Left renal pelvis (tissue), 4 donors: ENCODE measurements around the gene TSSC4. TPM values are rescaled to one million over a fixed set of nuclear protein-coding genes. Genes with fewer than 3 reads are reported as not detected.
"Not testable (repeated sequence)": the region's sequence is repeated elsewhere in the genome, so short reads cannot be mapped to it uniquely, and the experiment has no call there.

Experiments
- DNase-seq, 4 donors: peaks; one replicate each; pipeline ENCODE4 v3.0.0-alpha.2; 2013; ENCODE audit warnings: low read depth in 4 of 4, low spot score in 3 of 4
- polyA plus RNA-seq, 4 donors: library from polyadenylated mRNA; unstranded; fragments of 120-200 nt; gene quantifications; one replicate each; pipeline ENCODE4 v1.2.1, GENCODE V29; 2013; ENCODE audit not compliant: insufficient read length in 4 of 4

TSSC4 gene
- polyA plus RNA-seq, result 10 to 100 TPM; 33.7 to 49.7 (median 37.4) TPM

DNA sequence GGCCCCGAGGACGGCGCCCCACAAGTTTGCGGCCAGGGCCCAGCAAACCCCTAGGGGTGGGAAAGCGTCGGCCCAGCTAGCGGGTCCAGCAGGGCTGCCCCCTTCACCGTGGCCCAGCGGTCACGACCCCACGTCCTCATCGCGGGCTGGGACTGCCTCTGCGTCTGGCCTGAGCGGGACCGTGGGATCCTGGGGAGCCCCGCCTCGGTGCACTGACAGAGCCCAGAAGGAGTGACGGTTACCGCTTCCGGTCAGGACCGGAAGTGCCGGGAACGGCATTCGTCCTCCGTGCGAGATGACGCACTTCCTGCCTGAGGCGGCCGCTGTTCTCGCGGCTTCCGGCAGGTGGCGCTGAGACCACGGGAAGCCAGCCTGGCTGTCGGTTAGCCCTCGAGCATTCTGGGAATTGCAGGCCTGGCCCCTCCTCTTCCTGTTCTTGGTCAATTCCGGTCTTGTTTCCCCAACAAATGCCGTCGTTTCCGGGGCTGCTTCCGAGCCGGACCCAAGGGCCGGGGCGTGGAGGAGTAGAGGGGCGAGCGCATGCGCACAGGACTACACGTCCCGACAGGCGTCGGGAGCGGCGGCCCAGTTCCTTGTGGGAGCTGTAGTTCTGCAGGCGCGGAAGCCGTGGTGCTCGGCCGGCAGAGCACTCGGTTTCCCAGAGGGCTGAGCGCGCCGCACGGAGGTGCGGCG is at the start of gene TSSC4:
Gene TSSC4 (plus strand): TSS at position 682 of the 693 bp plus-strand sequence. CDS start 1,884 bp downstream, outside the sequence.
- DNase-seq, result peak; percentile 100

DNA sequence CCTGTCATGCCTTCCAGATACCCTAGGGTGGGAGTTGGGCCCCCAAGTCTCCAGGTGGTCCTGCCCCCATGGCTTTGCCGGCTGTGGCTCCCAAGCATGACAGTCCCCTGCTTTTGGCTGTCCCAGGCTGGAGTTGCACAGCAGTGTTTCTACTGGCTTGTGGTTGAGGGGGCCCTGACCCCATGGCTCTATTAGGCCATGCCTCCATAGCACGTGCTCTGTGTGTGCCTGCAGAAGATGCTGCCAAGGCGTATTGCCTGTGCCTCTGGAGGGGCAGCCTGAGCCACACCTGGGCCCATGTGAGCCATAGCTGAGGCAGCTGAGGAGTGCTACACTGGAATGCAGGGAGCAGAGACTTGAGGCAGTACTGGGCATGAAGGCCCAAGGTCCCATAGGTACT is 48.8 kb upstream of the TSSC4 start:
- no peak for DNase-seq

DNA sequence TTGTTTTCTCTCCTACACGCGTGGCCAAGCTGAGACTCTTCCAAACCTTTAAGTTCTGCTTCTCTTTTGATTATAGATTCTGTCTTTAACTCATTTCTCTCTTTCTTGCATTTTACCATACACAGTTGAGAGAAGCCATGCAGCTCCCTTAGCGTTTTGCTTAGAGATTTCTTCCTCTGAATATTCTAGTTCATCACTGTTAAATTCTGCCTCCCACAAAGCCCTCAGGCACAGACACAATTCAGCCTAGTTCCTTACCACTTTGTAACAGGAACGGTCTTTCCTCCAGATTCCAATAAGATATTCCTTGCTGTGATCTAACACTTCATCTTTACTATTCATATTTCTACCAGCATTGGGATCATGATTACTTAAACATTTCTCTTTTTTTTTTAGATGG is 48.1 kb upstream of the TSSC4 start:
- DNase-seq, result no peak

DNA sequence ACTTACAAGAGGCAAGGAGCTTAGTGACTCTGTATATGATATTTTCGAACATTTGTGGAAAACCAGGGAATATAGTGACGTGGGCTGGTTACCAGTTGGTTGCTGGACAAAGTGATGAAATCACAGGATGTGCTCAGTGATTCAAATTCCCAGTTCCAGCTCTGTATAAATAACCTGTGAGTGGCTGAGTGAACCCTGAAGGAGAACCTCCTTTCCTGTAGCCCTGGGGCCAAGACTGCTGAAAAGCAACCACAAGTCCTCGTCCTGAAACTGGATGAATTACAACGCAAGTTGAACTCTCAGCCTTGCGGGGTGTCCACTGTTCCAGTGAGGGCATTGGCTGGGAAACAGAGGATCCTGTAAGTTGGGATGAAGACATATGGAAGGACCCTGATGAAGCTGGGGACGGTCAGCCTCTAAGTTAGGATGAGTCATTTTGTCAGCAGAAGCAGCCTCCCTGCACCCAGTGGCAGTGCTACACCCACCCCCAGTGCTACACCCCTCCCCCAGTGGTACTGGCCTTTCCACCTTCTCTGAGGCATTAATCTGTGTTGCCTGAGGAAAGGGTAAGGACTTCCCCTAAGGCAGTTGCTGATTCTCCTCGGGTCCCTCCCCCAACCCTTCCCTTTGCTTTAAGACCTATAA is 45.4 kb upstream of the TSSC4 start:
- no peak for DNase-seq

DNA sequence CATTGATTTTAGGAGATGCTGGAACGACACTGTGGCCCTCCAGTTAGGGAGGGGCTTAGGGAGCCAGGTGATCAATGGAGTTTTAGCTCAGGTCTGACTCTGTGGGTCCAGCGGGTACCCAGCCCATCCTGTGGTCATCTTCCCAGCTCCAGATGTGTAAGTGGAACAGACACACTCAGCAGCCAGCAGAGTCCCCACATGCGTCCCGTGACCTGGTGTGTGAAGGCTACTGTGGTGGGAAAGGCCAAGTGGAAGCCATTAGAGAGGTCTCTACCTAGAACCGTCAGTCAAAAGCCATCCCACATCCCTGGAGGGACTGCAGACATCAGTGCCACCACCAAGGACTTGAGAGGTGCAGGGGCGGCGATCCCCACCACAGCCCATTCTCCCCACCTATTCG is 43.3 kb upstream of the TSSC4 start:
- no peak for DNase-seq

DNA sequence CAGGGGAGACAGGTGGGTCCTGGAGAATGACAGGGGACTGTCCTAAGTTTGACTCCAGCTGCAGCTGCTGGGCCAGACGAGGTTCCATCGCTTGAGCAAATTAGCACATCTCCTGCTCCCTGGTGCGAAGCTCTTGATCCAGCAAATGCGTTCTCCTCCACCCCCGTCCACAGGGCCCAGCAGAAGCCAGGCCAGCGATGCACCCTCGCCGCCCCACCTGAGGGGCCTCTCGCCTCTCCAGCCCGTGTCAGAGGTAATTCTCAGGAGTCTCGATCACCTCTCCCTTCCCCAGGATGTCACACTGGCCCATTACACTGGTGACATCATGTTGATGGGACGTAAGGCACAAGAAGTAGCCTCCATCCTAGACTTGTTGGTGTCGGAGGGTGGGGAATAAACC is 42.9 kb upstream of the TSSC4 start:
- DNase-seq, result not testable (repeated sequence)

DNA sequence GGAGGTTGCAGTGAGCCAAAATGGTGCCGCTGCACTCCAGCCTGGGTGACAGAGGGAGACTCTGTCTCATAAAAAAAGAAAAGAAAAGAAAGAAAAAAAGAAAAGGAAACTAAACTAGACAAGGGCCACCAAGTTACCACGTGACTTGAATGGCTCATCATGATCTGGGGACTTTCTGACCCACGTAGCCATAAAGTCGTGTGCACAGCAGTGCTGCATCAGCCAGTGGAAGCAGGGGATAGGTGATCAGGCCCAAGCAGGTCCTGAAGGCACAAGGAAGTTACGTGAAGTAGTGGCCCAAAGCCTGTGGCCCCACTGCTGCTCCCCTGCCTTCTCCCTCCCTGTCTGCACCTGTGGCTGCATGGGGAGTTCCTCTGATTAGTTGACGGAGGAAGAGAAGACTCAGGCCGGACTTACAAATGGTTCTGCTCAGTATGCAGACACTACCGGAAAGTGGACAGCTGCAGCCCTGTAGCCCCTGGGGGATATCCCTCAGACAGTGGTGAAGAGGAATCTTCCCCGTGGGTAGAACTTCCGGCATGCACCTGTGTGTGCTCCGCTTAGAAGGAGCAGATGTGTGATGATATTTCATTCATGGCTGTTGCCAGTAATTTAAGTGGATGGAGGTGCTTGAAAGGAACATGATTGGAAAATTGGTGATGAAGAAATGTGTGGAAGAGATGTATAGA is 41.7 kb upstream of the TSSC4 start:
- no peak for DNase-seq

DNA sequence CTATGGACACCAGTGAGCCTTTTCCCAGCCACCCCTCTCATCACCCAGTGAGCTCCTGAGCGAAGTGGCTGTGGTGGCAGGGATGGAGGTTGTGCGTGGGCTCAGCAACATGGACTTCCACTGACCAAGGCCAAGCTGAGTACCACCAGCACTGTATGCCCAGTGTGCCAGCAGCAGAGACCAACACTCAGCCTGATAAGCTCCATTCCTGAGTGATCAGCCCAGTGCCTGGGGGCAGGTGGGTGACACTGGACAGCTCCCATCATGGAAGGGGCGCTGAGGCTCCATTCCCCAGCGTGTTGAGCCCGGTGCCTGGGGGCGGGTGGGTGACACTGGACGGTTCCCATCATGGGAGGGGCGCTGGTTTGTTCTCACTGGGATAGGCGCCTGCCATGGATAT is 41.0 kb upstream of the TSSC4 start:
- DNase-seq, result no peak

DNA sequence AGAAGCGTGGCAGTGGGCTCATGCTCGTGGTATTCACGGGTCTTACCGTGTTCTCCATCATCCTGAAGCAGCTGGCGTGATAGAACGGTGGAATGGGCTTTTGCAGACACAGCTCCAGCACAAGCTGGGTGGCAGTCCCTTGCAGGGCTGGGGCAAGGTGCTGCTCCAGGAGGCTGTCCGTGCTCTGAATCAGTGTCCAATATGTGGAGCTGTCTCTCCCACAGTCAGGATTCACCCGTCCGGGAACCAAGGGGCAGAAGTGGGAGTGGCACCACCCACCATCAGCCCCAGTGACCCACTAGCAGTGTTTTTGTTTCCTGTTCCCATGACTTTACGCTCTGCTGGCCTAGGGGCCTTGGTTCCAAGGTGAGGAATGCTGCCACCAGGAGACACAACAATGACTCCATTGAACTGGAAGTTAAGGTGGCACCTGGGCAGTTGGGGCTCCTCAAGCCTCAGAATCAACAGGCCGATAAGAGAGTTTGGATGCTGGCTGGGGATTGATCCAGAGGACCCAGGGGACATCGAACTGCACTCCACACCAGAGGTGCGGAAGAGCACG is 40.4 kb upstream of the TSSC4 start:
- no peak for DNase-seq

DNA sequence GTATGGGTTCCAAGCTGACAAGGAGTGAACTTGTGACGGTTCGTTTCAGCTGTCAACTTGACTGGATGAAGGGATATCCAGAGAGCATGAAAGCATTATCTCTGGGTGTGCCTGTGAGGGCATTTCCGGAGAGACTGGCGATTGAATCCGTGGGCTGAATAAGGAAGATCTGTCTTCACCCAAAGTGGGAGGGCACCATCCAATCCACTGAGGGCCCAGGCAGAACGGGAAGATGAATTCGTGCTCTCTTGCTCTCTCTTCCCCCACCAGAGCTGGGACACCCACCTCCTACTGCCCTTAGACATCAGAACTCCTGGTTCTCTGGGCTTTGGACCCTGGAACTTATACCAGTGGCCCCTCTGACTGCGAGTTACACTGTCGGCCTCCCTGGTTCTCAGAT is 39.0 kb upstream of the TSSC4 start:
- no peak for DNase-seq

DNA sequence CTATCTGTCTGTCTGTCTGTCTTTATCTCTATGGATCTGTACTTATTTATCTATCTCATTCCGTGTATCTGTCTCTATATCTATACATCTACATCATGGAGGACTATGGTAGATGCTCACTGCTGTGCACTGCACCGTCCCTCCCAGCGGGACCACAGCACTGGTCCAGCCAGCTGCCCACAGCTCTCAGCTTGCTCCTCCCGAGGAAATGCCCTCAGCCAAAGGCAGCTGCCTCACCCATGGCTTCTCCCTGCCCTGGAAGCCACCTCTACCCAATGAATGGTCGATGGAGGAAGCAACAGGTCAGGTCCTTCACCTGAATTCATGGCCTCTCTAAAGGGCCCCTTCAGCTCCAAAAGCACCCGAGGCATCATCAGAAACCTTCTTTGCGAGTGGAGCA is 38.1 kb upstream of the TSSC4 start:
- no peak for DNase-seq

DNA sequence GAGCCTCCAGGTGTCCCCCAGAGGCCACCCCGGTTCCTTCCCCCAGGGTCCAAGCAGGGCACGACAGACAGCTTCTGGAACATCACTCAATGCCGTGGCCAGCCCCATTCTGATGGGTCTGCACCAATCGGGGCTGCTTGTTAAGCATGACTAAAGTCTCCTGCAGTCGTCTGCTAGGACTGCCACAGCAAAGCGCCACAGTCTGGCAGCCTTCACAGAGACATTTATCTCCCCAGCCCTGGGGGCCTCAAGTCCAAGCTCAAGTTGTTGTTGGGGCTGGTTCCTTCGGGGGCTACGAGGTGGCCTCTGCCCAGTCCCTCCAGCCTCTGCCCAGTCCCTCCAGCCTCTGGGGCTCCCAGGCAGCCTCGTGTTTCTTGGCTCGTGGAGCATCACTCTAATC is 37.4 kb upstream of the TSSC4 start:
- DNase-seq, result no peak

DNA sequence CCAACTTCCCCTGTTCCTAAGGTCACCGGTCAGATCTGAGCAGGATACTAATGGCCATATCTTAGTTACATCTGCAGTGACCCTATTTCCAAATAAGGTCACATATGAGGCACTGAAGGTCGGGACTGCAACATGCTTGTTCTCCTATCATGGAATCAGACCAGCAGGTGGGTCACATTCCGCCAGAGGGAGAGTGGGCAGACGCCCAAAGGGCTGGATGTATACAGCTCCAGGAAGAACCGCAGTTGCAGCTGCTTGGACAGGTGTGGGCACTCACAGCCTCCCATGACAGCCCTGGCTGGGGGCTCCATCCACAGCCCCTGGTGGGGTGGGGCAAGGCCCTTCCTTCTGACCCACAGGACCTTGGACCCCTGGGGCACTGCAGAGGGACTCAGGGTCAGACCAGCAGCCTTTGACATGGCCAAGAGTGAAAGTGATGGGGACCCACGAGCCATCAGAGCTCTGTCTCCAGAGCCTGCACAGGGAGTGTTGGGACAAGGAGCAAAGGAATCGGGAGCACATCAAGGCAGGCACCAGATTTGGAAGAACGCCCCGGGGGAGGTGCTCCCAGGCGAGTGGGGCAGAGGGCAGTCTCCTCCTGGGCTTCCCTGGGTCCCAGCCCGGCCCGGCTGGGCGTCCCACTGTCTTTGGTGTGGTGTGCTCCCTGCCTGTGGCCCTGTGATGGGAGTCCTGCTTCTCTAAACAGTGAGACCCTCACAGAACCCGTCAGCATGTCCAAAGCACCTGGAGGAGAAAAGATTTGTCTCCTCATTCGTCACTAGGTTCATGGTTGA is 36.8 kb upstream of the TSSC4 start:
- DNase-seq, result no peak

DNA sequence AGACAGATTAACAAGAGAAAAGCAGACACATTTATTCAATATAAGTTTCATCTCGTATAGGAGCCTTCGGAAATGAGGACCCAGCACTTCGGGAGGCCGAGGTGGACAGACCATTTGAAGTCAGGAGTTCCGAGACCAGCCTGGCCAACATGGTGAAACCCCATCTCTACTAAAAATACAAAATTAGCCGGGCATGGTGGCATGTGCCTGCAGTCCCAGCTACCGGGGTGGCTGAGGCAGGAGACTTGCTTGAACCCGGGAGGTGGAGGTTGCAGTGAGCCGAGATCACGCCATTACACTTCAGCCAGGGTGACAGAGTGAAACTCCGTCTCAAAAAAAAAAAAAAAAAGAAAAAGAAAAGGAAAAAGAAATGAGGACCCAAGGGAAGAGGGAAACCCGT is 36.2 kb upstream of the TSSC4 start:
- DNase-seq, result not testable (repeated sequence)

DNA sequence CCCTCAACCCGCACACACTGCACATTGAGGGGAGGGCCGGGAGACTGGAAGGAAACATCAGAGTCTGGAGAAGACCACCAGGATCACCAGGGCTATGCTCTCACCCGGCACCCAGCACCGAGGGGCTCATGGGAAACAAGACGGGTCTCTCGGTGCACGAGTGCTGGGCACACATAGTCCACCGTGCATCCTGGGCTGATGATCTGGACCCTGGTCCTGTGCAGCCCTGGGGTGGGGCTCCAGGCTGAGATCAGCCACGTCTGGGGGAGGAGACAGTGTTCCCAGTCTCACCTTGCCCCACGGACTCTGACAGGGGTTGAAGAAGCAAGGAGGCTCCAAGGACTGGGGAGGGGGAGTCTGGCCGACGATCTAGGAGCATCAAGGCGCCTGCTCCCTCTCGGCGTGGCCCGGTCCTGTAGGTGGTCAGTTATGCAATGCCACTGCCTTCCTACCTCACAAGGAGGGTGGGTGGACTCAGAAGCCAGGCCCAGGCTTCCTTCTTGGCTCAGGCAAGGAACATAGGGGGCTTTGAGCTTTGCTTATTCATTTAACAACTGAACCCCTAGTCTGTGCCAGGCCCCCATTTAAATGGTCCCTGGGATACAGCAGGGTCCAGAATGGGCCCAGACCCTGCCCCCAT is 34.9 kb upstream of the TSSC4 start:
- DNase-seq, result no peak

DNA sequence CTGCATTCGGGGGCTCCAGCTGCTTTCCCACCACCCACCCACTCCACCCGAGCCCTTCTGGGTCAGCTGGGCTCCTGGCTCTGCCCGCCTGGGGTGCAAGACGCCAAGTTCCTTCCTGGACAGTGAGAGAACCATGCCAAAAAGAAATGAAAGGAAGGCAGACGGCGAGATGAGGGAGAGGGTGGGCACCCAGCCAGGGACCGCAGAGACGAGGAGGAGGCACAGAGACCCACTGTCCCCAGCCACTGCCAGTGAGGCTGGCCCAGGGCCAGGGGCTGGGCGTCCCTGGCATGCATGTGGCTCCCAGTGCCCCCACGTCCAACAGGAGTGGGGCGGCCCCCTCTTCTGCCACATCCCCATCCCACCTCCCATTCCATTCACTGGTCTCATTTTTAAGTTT is 34.3 kb upstream of the TSSC4 start:
- no peak for DNase-seq

DNA sequence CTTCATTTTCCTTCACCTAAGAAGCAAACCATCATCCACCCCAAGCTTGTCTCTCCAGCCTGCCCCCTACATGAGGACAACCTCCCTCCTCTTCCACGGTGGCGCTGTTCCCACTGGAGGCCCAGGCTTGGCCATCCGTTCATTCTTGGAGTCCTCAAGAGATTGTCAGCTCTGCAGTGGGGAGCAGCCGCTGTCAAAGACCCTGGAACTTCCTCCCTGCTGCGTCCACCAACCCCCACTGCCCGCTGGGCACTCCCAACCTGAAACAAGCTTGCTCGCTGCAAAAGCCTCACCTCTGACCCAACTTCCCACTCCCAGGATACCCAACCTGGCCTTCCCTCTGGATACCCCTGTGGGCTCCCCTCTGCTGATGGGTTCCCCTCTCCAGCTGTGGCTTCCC is 33.8 kb upstream of the TSSC4 start:
- DNase-seq, result no peak

DNA sequence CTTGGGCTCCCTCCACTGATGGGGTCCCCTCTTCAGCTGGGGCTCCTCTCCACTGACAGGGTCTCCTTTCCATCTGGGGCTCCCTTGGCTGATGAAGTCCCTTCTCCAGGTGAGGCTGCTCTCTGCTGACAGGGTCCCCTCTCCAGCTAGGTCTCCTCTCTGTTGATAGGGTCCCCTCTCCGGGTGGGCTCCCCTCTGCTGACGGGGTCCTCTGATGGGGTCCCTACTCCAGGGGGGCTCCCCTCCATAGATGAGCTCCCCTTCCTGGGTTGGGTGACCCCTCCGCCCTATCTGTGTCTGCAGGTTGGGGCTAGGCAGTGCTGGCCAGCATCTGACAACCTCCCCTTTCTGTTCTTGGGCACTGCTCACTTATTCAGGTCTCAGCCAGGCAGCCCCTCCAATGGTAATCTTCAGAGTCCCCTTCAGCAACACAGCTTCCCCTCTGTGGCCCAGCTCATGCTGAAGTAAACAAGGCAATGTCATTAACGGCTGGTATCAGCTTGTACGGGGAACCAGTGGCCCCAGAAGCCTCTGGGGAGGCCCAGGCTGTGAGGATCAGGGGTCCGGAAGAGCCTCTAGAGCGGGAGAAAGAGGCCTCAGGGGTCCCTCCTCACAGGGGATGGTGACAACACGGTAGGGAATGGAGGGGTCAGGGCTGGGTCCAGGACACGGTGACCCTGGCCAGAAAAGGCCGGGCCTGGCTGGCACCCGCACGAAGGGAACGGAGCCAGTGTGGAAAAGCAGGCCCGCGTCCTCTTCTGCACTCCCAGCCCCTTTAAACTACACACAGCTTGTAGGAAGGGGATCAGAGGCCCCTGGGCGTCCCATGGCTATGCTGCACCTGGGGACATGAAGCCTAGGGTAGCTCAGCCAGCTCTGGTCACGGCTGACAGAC is 33.0 kb upstream of the TSSC4 start:
- DNase-seq, result no peak

DNA sequence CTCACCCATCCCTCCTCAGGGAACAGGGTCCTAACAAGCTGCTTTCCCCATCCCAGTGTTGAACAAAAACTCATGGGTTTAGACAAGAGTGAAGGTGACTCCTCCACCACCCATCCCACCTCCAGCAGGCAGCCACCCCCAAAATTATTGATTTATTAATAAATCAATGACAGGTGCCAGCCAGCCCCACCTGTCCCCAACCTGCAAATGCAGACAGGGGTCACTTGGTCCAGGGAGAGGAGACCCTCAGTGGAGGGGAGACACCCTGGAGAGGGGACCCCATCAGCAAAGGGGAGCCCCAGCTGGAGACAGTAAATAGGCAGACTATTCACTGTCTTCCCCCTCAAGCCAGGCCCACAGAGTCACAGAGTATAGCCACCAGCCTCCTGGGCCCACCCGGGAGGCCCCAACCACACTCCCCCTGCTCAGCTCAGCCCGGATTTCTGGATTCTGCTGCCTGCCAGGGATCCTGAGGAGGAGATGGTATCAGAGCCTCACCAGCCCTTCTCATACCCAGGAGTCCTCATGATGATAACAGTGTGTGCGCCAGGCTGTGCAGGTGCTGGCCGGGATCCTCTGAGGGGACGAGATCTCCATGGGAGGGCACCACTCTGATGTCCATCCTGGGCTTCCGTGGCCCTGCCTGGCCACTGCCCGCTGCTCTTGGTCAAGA is 32.2 kb upstream of the TSSC4 start:
- no peak for DNase-seq
